Stimulated activated CD8-positive, alpha-beta memory T cell treated with anti-CD3 and anti-CD28 coated beads, Interleukin-4, amount 100 ng/mL, for 48 hours (primary cell): Measurements from ENCODE around the gene GDPD5.

ENCODE experiments used
- DNase-seq: peaks from one replicate; pipeline ENCODE4 v3.0.0-alpha.2; 2020

GDPD5 gene

DNA sequence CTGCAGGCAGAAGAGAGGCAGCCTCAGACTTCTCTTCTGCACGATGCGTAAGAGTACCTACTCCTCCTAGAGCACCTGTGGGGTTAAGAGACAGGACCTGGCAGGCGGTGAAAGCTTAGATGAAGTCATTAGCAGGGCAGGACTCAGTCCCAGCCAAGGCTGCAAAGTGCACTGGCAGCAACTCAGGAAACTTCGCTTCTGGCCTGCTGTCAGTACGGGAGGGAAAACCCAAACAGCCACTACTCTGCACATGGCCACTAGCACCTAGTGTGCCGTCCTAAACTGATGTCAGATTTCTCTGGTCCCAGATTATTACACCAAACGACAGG is 84.0 kb downstream of the GDPD5 start:
- DNase-seq, result no peak

DNA sequence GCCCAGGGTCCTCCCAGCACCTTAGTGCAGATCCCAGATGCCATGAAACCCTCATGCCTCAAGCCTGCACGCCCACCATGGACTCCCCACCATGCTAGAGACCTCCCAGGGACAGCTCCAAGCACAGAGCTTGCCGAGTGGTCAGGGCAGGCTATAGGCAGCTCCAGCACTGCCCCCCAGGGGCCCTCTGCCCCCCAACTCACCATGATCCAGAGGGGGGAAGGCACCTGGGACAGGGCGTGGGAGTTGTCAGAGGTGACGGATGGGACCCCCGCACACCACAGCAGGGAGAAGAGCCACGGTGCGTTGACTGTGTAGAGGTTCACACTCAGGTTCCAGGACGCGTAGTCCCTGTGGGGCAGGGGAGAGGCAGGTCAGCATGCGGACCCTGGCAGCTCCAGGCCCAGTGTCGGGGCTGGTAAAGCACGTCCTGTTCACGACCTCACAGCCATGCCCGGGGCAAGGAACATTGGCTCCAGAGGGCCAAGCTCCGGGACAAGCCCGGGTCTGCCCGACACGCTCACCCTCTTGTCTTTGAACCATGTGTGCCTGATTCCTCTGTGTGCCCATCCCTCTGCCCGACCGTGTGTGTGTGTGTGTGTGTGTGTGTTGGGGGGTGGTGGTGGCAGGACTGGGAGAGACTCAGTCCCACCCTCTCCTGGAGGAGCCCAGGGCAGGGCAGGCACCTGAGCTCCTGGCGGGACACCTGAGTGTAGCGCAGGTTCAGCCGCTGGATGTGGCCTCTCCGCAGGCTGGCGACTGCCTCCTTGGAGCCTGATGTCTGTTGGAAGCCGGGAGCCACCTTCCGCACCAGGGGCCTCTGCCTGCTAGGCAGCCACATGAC is 84.6 kb downstream of the GDPD5 start:
- no peak for DNase-seq

DNA sequence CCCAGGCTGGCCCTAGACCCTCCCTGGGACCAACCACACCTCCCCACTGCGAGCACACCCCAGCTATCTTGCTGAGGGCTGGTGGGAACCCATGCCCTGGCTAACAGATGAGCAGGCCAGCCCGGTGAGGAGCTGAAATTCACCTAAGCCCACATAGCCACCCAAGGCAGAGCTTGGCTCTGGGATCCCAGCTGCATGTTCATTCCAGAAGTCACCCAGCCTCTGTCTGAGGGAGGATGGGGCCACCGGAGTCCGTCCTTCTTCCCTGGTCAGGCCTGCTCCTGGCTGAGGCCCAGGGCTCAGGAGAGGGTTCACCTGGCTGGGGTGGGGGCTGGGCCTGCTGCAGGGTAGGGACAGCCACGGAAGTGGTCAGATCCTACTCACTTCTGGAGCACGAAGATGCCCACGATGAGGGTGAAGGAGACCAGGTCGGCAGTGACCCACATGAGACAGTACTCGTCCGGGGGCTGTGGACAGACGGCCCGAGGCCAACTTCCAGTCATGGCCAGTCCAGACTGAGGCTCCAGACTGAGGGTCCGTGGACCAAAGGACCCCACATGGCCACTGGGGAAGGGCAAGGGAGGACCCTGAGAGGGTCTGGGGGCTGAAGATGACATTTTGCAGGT is 86.1 kb downstream of the GDPD5 start:
- no peak for DNase-seq

DNA sequence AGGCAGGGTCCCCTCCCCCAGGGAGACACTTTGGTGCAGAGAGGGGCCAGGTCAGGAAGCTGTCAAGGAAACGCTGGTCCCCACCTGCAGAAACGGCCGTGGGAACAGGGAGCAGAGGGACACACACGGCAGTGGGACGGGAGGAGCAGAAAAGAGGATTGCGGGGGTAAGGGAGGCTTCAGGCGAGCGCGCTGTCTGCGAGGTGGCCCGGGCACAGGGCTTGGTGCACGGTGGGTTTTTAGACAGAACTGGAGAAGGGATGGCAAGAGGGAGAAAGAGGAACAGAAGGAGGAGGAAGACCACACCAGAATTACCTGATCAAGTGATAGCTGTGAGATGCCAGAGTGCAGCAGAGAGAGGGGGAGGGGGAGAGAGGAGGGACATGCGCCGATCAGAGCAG is 86.7 kb downstream of the GDPD5 start:
- DNase-seq, result no peak

DNA sequence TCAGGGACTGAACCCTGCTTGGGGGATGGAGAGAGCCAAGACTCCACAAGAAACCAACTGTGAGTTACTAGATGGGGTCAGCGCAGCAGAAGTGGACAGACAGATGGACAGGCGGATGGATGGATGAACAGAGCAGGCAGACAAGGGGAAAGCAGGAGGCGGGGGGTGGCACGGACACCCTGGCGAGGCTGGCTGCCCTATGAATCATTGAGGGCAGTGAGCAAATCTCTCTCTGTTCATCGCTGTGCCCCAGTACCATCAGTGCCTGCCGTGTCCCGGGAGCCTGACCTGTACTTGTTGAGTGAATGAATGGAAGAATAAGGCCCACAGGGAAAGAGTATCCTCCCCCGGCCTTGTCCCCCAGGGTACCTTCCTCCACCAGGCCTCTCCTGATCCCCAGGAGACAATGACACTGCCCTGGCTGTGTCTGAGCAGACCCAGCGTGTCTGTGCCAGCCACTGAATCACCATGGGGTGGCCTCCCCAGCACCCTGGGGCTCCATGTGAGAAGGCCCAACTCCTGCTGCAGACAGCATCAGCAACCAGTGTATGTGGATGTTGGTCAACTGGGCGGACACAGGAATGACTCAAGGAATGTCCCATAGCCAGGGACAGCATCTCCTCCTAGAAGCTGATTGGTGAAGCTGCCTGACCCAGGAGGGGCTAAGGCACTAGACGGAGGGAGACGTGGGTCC is 87.6 kb downstream of the GDPD5 start:
- DNase-seq, result no peak

DNA sequence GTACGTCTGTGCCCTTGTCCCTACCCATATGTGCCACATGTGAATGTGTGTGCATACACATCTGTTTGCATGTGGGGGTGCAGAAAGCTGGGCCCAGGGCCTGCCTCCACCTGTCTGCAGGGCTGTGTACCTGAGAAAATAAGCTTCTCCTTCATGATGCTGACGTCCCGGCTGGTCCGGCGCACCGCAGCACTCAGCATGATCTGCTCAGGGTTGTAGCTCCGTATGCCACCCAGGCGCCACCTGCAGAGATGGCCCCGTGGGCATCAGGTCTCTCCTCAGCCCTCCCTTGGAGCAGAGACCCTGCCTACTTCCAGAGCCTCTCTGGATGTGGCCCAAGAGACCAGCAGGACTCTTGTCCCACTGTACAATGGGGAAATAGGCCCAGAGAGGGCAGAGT is 88.9 kb downstream of the GDPD5 start:
- no peak for DNase-seq

DNA sequence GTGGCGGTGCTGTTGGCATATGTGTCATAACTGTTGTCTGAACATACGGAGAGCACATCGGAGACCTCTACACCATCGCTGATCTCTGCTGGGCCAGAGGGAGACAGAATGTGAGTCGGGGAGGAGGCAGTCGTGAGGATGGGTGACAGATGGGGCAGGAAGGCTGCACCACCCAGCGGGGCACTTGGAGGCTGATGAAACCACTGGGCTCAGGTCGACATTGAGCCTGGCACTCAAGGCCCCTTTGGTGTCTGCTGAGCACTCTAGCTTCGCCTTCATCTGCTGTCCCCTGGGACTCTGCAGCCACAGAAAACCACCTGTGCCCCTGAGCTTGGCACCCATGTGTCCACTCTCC is 90.2 kb downstream of the GDPD5 start:
- DNase-seq, result no peak

DNA sequence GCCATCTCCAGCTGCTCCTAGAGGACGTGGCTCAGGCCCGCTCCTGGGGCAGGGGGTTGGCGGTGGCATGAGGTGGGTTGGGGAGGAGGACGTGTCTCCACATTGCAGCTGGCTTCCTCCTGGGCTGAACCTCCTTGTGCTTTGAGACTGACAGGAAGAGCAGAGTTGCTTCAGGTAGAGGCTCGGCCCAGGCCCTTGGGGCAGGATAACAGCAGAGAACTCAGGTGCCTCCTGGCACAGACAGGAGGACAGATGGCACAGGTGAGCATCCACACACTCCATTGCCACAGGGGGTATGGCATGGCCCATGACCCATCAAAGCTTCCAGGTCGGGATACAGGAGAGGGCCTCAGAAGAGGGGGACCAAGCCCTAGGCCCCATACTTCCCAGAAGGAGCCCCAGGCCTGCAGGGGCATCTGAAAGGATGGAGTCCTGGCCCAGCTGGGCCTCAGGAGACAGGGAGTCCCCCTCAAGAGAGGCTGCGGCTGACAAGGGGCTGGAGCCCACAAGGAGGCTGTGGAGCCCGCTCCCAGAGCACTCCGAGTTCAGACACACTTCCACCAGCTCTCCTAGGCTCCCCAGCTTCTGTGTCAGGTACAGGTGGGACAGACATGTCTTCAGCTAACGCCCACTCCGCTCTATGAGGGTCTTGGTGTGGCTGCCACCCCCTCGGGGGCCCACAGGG is 90.7 kb downstream of the GDPD5 start:
- no peak for DNase-seq

DNA sequence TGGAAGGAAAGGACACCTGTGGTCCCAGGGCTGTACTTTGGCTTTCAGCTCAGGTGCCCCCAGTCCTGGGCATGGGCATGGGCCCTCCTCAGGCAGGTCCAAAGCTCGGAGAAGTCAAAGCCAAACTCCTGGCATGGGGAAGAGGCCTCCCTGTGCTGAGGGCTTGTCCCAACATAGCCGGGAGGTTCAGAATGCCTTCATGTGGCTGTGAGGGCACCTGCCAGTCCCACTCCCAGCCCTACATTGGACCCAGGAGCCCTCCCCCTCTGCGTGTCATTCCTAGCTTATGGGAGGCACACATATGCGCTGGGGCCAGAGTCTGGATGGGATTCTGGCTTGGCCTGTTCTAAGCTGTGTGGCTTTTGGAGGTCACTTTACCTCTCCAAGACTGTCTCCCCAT is 91.7 kb downstream of the GDPD5 start:
- no peak for DNase-seq

DNA sequence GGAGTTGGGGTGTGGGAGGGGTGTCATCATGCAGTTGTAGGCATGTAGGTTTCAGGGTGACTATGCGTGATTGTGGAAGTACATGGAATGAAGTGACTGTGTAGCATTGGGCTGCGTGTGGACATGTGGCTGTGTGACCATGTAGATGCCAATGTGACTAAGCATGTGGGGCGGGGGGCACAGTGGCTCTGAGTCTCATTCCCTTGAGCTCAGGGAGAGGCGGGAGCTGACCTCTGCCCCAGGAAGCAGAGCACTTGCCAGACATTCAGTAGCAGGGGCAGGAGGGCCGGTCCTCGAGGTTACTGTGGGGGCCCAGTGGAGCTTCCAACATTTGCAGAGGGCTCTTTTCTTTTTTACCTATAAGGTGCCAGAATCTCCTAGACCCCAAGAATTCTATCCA is 92.3 kb downstream of the GDPD5 start:
- DNase-seq, result no peak

DNA sequence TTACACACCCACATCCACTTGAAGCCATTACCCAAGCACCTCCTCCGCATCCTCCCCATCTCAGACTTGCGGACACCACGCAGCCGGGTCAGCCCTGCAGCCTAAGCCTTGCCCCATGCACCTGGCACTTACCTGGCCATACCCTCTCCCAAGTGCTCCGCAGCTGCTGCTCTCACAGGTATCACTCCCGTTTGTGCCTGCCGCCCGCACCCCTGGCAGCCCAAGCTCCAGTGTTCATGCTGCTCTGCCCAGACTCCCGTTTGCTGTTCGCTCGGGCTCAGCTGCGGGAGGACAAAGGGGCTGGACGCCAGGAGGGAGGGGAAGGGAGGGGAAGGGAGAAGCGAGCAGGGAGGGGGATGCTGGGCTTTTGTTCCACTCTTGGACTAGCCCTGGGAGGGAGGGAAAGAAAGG is 92.8 kb downstream of the GDPD5 start, which contains the start of gene KLHL35:
Gene KLHL35 (minus strand): TSS at position 293 of the 411 bp plus-strand sequence. CDS start 2,574 bp downstream, outside the sequence.
- no peak for DNase-seq

DNA sequence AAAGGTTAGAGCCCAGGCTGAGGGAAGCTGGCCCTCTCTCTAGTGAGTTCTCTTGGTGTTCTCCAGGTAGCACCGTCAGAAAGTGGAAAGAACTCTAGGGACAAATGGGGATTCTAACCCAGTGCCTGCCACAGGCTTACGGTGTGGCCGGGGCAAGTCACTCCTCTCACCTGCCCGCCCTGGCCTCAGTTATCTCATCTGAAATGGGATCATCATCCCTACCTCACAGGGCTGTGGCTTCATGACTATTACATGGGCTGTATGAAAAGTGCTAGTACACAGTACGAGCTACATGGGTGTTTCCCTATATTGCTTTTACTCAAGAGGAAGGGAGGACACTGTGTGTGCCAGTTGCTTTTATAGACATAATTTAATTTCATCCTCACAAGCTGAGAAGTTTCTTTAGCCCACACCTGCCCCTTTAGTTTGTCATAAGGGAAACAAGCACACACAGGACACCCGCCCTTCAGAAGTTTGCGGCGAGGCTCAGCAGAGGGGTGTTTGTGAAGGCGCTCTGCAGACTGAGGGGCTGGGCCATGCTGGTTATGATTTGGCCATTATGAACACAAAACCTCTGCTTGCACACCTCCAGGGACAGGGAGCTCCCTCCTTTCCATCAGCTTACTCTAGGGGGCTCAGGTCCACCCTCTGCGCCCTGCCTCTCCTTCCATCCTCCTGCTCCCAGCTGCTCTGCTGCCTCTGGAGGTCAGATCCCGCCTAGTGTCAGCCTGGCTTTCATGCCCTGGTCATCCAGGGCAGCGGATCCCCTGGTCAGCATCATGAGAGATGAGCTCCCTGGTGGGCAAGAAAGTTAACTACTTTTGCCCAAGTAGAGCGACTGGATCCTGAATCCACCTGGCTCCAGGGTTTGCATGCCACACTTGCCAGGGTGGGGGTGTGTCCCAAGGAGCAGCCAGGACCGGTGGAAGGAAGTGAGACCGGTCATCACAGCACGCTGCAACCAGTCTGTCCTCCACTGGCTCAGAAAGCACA is 93.9 kb downstream of the GDPD5 start:
- DNase-seq, result no peak

DNA sequence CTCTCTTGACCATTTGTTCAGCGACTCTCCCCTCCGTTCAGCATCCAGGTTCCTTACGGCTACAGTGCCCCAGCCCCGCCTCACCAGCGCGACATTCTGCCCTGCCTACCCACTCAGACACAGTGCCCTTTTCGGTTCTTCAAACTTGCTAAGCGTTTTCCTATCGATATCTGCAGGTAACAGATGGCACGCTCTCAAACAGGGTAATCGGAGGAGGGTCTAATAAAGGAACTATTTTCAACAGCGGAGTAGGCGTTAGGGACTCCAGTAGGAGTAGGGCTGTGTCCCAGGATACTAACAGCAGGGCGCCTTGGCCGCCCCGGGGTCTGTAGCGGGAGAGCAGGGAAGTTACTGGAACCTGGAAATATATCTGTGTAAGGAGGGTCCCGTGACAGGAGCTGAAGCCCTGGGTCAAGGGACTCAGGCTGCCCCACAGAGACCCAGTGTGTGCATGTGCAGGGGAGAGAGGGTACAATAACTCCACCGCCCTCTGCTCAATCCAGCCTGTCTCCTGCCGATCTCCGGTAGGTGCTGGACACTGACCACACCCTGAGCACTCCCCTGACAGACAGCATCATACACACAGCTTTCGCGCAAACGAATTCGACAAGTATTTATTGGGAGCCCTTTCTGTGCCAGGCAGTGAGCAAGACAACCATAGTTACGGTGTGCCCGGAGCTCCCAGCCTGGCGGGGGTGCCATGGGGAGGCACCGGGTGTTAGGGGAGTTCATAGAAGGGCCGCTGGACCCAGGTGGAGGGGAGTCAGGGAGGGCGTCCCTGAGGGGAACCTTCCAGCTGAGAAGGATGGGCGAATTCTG is 94.8 kb downstream of the GDPD5 start:
- DNase-seq, result no peak

DNA sequence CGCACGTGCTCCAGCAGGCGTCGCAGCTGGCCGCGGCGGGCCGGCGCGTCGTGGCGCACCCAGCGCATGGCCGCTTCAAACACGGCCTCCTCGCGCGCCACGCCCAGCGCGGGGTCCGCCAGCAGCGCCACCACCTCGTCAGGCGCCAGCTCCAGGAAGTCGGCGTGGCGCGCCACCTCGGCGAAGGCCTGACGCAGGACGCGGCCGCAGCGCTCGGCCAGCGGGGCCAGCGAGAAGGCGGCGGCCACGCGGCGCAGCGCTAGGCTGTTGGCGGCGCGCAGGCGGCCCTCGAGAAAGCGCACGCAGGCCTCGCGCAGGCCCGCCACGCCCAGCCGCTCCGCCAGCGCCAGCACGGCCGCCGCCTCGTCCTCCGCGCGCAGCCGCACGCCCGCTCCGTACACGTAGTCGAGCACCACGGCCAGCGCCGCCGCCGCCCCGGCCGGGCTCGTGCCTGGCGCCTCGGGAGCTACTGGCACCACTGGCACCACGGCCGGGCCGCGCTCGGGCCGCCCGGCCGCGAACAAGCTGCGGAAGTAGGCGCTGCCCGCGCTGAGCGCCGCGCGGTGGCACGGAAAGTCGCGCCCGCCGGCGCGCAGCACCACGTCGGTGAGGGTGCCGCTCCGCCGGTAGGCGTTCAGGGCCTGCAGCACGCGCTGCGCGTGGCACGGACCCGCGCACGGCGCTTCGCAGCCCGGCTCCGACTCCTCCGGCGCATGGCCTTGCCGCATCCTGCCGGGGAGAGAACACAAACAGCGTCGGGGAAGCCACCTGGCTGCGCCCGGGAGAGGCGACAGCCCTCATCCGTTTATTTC is 95.6 kb downstream of the GDPD5 start:
- peak; percentile 73 for DNase-seq

DNA sequence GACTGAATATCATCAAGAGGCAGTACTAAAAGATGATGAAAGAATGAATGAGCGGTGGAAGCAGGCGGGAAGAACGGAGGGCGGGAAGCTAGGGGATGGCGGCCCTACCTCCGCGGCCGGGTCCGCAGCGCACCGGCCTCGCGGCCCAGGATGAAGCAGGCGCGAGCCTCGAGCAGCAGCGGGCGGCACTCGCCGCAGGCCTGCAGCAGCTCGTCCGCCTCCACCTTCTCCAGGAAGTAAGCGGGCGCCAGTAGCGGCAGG is 96.2 kb downstream of the GDPD5 start:
- no peak for DNase-seq

DNA sequence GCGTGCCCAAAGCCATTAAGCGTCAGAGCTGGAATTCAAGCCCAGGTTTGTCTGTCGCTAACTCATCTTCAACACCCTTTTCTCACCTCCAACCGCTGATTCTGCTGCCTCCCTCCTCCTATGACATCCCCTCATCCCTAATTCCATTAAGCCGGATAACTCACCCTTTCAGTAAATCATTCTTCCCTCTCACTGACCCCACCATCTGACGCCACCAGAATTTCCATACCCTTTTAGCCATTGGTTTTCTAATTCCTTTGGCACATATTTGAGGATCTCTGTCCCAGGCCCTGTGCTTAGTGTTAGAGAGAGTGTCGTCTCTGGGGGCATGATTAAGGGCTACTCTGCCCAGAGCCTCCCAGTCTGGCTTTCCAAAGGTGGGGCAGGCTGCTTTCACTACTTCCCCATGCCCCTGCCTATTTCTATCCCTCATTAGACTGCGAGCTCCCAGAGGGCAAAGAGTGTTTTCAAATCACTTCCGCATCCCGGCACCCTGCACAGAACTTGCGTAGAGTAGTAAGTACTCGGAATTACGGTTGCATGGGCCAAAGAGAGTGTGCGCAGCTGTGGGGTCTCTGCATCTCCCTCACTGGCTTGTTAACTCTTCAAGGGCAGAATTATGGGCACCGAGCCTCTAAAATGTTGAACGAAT is 96.6 kb downstream of the GDPD5 start:
- DNase-seq, result no peak

DNA sequence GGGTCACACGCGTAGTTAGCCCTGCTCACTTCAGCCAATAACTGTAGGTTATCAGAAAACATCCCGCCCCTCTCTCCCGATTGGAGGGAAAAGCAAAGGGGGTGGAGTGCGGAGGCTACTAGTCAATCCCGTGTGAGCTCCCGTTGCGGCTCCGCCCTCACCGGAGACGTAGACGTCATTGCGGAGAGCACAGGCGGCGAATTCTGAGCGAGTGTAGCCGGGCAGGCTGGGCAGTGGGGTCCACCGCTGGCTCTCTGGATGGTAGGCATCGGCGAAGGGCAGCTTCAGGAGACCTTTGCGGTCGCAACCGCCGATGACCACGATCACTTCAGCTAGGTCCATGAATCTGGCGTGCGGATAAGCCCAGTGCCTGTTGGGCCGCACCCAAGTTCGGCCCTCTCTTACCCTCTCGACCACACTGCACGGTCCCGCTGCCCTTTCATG is 97.4 kb downstream of the GDPD5 start:
- DNase-seq, result peak; percentile 82

DNA sequence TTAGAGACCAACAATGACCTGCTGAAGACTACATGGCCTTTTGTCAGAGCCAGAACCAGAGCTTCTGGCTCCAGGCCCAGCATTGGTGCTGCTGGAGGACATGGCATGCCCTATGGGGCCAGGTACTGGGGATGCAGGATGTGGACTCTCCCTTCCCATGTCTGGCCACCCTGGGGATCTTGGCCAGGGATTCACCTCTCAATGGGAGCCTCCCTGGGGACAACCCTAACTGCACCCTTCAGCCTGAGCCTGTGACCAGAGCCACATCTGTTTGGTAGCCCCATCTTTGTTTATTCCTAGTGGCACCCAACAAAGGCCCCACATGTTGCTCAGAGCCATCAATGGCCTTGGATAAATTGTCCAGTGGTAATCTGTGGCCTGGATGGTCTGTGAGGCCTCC is 98.6 kb downstream of the GDPD5 start:
- DNase-seq, result no peak

DNA sequence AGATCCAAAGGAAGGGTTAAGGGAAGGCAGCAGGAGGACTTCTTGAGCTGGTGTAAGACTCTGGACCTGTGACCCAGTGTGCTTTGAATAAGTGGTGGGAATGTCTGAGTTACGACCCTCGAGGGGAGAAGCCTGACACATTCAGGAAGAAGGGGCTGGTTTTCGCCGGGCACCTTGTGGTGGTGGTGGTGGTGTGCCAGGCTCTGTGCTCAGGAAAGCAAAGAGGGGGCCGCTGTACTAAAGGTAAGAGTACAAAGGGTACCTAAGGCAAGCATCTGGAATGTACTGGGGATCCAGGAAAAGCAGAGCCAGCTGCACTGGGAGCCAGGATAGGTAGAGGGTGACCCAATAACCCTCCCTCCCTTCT is 99.0 kb downstream of the GDPD5 start:
- DNase-seq, result no peak

DNA sequence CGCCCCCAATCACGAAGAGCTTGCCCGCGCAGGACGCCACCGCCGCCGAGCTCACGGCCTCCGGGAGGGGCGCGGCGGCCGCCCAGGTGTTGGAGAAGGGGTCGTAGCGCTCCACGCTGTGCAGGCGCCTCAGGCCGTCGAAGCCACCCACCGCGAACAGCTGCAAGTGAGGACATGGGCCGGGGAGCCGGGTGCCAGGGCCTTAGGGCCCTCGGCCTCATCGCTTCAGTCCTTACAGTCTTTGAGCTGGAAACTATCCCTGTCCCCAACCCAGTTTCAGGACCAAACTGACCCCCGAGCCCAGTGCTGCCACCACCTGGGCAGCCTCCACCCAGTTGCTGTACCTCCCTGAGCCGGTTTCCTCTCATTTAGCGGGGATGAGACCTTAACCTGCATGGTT is 100.3 kb downstream of the GDPD5 start:
- no peak for DNase-seq
